GM18951 (cell line): ENCODE results near the gene APOE.
"Not testable (repeated sequence)": the region's sequence is repeated elsewhere in the genome, so short reads cannot be mapped to it uniquely, and the experiment has no call there.

Experiments used
- POLR2A ChIP-seq: IDR thresholded peaks from 4 replicates; pipeline ENCODE4 v1.6.1; 2011; ENCODE audit warnings: mild to moderate bottlenecking; ENCODE audit not compliant: insufficient read length, insufficient read depth; ENCODE audit errors: extremely low read depth
- in situ Hi-C: fragments of 300-500 bp; cut with MboI; formaldehyde crosslinking; loops from one replicate; pipeline ENCODE4 v1.12.0; 2022; ENCODE audit warnings: low sequenced_read_pairs, mixed read lengths, inconsistent platforms; ENCODE audit not compliant: unreplicated experiment

APOE gene

GRCh38 chr19:44875666-44876451 lies 29.7 kb upstream of the APOE start:
- in situ Hi-C loops = no loop called here
- TF ChIP-seq POLR2A = no peak

- in situ Hi-C loops = no loop called here
Measured at GRCh38 chr19:44876930-44877535, 28.6 kb upstream of the APOE start.

DNA sequence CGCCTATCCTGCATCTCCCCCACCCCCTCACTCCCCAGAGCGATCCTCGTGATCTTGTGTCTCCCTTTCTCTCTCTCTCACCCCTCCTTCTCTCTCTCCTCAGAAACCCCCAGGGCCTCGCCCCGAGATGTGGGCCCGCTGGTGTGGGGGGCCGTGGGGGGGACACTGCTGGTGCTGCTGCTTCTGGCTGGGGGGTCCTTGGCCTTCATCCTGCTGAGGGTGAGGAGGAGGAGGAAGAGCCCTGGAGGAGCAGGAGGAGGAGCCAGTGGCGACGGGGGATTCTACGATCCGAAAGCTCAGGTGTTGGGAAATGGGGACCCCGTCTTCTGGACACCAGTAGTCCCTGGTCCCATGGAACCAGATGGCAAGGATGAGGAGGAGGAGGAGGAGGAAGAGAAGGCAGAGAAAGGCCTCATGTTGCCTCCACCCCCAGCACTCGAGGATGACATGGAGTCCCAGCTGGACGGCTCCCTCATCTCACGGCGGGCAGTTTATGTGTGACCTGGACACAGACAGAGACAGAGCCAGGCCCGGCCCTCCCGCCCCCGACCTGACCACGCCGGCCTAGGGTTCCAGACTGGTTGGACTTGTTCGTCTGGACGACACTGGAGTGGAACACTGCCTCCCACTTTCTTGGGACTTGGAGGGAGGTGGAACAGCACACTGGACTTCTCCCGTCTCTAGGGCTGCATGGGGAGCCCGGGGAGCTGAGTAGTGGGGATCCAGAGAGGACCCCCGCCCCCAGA lies 27.3 kb upstream of the APOE start:
- in situ Hi-C loops = no loop called here
- no peak for TF ChIP-seq POLR2A

More at GRCh38 chr19:44876930-44877535, 28.6 kb upstream of the APOE start:
- no peak for TF ChIP-seq POLR2A

DNA sequence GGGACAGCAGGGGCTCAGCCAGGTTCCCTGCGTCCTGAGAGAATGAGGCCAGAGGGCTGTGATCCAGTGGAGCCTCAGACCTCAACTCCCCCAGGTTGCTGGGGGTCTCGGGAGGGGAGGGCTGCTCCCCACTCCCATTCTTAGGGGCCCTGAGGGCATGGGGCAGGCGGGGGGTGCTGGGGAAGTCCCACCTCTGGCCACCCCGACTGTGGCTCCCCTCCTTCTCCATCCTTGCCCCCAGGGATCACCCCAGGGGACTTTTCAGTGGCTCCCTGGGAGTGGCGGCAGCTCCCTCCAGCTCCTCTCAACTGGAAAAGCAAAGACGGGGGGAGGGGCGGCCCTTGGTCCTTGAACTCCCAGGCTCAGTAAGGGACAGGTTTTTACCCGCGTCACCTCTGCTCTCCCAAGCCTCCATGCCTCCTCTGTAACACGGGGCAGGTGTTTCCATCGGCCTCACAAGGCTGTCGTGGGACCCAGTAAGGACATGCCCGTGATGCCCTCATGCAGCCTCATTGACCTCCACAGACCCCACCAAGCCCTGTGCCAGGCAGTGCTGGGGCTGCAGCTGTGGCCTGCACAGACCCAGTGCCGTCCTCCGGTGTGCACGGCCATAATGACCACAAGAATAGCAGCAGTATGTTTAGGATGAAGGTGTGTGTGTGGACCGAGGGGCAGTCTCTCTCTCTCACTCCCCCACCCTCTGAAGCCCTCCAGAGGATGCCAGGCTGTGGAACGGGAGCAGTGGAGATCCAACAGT lies 26.1 kb upstream of the APOE start:
- in situ Hi-C loops = no loop called here
- TF ChIP-seq POLR2A = no peak

DNA sequence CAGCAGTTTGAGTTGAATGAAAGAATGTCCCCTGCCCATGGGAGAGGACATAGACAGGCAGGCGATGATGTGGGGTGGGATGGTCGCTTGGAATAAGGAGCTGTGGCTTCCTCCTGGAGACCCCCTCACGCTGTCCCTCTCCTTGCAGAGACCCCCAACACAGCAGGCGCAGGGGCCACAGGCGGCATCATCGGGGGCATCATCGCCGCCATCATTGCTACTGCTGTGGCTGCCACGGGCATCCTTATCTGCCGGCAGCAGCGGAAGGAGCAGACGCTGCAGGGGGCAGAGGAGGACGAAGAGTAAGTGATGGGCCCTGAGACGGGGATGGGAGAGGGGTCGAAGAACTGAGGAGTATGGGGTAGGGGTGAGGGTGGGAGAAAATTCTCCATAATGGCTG lies 23.5 kb upstream of the APOE start:
- TF ChIP-seq POLR2A = no peak
- in situ Hi-C loops = no loop called here

DNA sequence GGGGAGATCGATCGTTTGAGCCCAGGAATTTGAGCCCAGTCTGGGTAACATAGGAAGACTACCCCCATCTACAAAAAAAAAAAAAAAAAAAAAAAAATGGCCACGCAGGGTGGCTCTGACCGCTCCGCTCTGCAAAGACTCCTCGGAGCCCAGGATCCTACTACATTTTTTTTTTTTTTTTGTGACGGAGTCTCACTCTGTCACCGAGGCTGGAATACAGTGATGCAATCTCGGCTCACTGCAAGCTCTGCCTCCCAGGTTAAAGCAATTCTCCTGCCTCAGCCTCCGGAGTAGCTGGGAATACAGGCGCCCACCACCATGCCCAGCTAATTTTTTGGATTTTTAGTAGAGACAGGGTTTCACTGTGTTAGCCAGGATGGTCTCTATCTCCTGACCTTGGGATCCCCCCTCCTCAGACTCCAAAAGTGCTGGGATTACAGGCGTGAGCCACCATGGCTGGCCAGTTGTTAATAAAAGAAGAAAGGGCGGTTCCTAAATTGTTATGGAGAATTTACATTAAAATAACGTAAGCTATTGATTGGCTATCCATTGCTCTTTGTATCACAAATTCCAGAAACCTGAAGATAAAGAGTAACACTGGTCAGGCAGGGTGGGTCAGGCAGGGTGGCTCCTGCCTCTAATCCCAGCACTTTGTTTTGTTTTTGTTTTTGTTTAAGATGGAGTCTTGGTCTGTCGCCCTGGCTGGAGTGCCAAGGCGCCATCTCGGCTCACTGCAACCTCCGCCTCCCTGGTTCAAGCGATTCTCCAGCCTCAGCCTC lies 22.8 kb upstream of the APOE start:
- in situ Hi-C loops = not testable (repeated sequence)

DNA sequence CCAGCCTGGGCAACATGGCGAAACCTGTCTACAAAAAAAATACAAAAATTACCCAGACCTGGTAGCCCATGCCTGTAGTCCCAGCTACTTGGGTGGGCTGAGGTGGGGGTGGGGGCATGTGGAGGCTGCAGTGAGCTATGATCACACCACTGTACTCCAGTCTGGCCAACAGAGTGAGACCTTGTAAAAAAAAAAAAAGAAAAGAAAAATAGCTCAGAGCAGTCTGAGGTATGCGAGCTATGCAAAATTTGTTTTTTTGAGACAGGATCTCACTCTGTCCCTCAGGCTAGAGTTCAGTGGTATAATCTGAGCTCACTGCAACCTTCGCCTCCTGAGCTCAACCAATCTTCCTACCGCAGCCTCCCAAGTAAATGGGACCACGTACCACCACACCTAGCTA lies 21.7 kb upstream of the APOE start:
- TF ChIP-seq POLR2A = no peak
- in situ Hi-C loops = no loop called here

- in situ Hi-C loops = no loop called here
- TF ChIP-seq POLR2A = no peak
Measured at GRCh38 chr19:44884566-44884965, 21.0 kb upstream of the APOE start.

- TF ChIP-seq POLR2A = no peak
- in situ Hi-C loops = no loop called here
Measured at GRCh38 chr19:44886141-44886540, 19.5 kb upstream of the APOE start.

DNA sequence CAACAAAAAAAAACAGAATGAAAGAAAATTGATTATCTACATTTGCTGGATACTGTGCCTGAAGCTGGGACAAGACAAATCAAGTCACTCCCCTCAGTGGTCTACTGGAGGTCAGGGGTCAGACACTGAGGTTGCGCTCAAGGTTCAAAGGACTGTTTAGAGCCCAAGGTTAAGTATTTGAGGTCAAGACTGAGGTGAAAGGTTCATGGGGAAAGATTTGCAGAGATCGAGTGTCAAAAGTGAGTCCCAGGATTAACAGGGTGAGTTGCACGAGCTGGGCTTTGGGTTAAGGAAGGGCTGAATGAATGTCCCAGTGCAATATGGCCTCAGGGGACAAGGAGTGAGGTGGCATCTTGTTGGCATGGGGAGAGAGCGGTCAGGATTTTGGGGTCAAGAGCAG lies 17.9 kb upstream of the APOE start:
- in situ Hi-C loops = no loop called here
- TF ChIP-seq POLR2A = no peak

DNA sequence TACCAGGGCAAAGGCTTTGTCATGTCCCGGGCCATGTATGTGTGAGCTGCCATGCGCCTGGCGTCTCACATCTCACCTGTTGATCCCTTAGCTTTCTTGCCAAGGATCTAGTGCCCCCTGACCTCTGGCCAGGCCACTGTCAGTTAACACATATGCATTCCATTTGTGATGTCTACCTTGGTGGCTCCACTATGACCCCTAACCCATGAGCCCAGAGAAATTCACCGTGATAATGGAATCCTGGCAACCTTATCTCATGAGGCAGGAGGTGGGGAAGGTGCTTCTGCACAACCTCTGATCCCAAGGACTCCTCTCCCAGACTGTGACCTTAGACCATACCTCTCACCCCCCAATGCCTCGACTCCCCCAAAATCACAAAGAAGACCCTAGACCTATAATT lies 17.3 kb upstream of the APOE start:
- in situ Hi-C loops = not testable (repeated sequence)

DNA sequence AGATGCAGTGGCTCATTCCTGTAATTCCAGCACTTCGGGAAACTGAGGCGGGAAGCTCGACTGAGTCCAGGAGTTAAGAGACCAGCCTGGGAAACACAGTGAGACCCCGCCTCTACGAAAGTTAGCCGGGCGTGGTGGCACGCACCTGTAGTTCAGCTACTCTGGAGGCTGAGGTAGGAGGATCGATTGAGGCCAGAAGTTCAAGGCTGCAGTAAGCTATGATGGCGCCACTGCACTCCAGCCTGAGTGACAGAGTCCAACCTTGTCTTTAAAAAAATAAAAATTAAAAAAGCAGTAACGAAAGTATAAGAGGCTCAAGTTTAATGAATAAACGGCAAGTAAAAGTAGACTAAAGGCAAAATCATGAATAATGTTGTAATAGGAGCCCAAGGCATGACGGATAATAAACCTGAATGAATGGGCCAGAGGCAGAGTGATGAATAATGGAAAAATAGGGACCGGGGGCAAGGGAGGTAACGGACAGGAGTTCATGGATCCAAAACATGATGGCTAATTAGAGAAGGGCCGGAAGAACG lies 15.7 kb upstream of the APOE start:
- no peak for TF ChIP-seq POLR2A
- in situ Hi-C loops = no loop called here
